ENCODE results near the gene SENP1. TPM values are rescaled to one million over a fixed set of nuclear protein-coding genes. Genes with fewer than 3 reads are reported as not detected.

SENP1 gene
- polyA plus RNA-seq, 1 donor from 2014 or later: 14.0 TPM

DNA sequence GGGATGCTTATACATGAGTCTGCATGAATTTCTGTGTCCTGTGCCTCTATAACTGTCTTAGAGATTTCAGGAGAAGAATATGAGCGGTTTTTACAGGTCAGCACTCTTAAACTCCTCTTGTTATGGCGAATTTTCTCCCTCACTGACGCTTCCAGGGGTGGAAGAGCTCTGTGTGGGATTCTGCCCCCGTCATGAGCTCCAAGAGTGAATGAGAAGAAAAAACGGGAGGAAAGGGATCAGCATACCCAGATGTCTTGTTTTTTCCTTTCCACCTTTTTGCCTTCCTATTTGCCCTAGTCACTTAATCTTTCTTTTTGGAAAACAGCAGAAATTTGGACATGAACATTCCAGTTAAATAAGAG, 13.9 kb upstream of the SENP1 start:
- Histone ChIP-seq H3F3A (ENCODE audit: insufficient read depth, low read length, poor library complexity, severe bottlenecking) (no peaks in the 10 kb centered on the region), H3K36me3 (ENCODE audit: insufficient read depth, low read length) (peaks cover 4% of the 10 kb centered on the region), H3K4me2 (ENCODE audit: low read length) (peak overlapping the region; percentile 50), H3K9me2 (ENCODE audit: insufficient read depth, low read length) (no peaks in the 10 kb centered on the region), H3K79me2 (replicated peaks; ENCODE audit: insufficient read depth, low read length) (peaks cover 16% of the 10 kb centered on the region), H3K27ac (ENCODE audit: low read length) (peak overlapping the region; percentile 83), H3K4me3 (ENCODE audit: low read length) (peak overlapping the region; percentile 84), H3K9ac (ENCODE audit: low read length) (peak overlapping the region; percentile 81), H3K9me3 (ENCODE audit: low read length) (no peaks in the 10 kb centered on the region), H4K20me1 (ENCODE audit: insufficient read depth) (no peaks in the 10 kb centered on the region), H2AFZ (ENCODE audit: low read depth, low read length) (peak overlapping the region; percentile 86), H3K27me3 (ENCODE audit: insufficient read depth, low read depth, low read length) (no peaks in the 10 kb centered on the region)
- TF ChIP-seq EP300 (conservative IDR thresholded peaks at IDR 0.05; ENCODE audit: poor library complexity, severe bottlenecking): no peak
- peak; percentile 45 for TF ChIP-seq MXI1 (conservative IDR thresholded peaks at IDR 0.05; ENCODE audit: poor library complexity, severe bottlenecking)
- TF ChIP-seq EZH2 (IDR thresholded peaks at IDR 0.05; ENCODE audit: borderline replicate concordance, insufficient read depth, low read length, poor library complexity, severe bottlenecking): no peak
- TF ChIP-seq SMC3 (conservative IDR thresholded peaks at IDR 0.05; ENCODE audit: poor library complexity): peak; percentile 3
- no peak for TF ChIP-seq TAF1 (IDR thresholded peaks at IDR 0.05; ENCODE audit: low read depth)

GRCh38 chr12:48119078-48119833, 13.4 kb upstream of the SENP1 start, which contains the start of gene PFKM:
TSS of gene PFKM (plus strand) at chr12:48119364. CDS start at chr12:48122775, 3,411 bp downstream.
- Histone ChIP-seq H3K9me2 (ENCODE audit: insufficient read depth, low read length) (no peaks in the 10 kb centered on the region), H3K27ac (ENCODE audit: low read length) (peak within 1 kb of the TSS; percentile 83), H2AFZ (ENCODE audit: low read depth, low read length) (peak within 1 kb of the TSS; percentile 86), H3K36me3 (ENCODE audit: insufficient read depth, low read length) (peaks cover 4% of the 10 kb centered on the region), H3K4me2 (ENCODE audit: low read length) (peak within 1 kb of the TSS; percentile 52), H3K4me3 (ENCODE audit: low read length) (peak within 1 kb of the TSS; percentile 84), H4K20me1 (ENCODE audit: insufficient read depth) (no peaks in the 10 kb centered on the region), H3F3A (ENCODE audit: insufficient read depth, low read length, poor library complexity, severe bottlenecking) (no peaks in the 10 kb centered on the region), H3K9ac (ENCODE audit: low read length) (peak within 1 kb of the TSS; percentile 81), H3K27me3 (ENCODE audit: insufficient read depth, low read depth, low read length) (no peaks in the 10 kb centered on the region), H3K9me3 (ENCODE audit: low read length) (no peaks in the 10 kb centered on the region), H3K79me2 (replicated peaks; ENCODE audit: insufficient read depth, low read length) (peaks cover 16% of the 10 kb centered on the region)
- TF ChIP-seq, protein P1, sequence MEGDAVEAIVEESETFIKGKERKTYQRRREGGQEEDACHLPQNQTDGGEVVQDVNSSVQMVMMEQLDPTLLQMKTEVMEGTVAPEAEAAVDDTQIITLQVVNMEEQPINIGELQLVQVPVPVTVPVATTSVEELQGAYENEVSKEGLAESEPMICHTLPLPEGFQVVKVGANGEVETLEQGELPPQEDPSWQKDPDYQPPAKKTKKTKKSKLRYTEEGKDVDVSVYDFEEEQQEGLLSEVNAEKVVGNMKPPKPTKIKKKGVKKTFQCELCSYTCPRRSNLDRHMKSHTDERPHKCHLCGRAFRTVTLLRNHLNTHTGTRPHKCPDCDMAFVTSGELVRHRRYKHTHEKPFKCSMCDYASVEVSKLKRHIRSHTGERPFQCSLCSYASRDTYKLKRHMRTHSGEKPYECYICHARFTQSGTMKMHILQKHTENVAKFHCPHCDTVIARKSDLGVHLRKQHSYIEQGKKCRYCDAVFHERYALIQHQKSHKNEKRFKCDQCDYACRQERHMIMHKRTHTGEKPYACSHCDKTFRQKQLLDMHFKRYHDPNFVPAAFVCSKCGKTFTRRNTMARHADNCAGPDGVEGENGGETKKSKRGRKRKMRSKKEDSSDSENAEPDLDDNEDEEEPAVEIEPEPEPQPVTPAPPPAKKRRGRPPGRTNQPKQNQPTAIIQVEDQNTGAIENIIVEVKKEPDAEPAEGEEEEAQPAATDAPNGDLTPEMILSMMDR (IDR thresholded peaks at IDR 0.05; ENCODE audit: poor library complexity, severe bottlenecking): no peak
- no peak for TF ChIP-seq EZH2 (IDR thresholded peaks at IDR 0.05; ENCODE audit: borderline replicate concordance, insufficient read depth, low read length, poor library complexity, severe bottlenecking)
- peak; percentile 77 for TF ChIP-seq REST (IDR thresholded peaks at IDR 0.05; ENCODE audit: borderline replicate concordance)
- TF ChIP-seq TAF1 (IDR thresholded peaks at IDR 0.05; ENCODE audit: low read depth): peak; percentile 76
- TF ChIP-seq SMC3 (conservative IDR thresholded peaks at IDR 0.05; ENCODE audit: poor library complexity): peak; percentile 31
- peak; percentile 94 for TF ChIP-seq MXI1 (conservative IDR thresholded peaks at IDR 0.05; ENCODE audit: poor library complexity, severe bottlenecking)
- no peak for TF ChIP-seq EP300 (conservative IDR thresholded peaks at IDR 0.05; ENCODE audit: poor library complexity, severe bottlenecking)
- peak; percentile 89 for TF ChIP-seq POLR2AphosphoS5 (IDR thresholded peaks at IDR 0.05)
- peak; percentile 24 for TF ChIP-seq RAD21 (conservative IDR thresholded peaks at IDR 0.05)
